ENCODE results near the gene C22orf15.

Gene C22orf15

GRCh38 chr22:23772649-23773473 is 10.1 kb downstream of the C22orf15 start, which contains the start of gene MMP11:
Gene MMP11, plus strand, starts transcription at chr22:23772849. Its CDS starts 22 bp downstream, at chr22:23772871.
- no peak for DNase-seq (ENCODE audit: low read depth)

GRCh38 chr22:23773483-23774113 is 10.8 kb downstream of the C22orf15 start:
- no peak for DNase-seq (ENCODE audit: low read depth)

DNA sequence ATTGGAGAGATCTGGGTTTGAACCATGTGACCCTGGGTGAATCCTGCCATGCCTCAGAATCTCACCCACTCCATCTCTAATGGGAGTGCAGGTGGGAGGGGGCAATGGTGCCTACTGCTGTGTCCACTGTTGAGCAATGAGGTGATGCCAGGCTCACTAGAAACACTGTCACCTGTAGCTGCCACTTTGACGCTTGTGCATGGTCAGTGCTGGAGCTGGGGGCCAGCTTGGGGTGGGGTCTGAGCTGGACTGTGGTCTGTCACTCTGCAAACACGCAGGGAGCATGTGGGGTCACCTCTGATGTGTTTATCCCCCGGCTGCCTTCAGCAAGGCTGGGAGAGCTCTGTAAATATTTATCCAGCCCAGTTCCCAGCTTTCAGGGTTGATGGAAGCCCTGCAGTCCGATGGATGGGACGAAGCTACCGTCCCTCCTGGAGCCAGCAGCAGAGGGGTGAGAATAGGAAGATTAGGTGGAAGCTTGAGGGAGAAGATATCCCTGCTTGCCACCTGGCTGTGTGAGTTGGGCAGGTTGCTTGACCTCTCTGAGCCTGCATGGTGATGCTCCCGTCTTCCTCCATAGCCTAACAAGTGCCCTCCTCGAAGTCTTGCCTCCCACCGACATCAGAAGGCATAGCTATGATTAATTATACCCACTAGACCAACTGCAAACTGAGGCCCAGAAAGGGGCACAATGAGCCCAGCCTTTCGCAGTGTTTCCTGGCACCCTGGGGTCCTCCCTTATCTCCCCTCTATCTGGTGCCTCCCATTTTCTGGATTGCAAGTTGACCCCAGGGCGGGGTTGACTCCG is 11.5 kb downstream of the C22orf15 start:
- no peak for DNase-seq (ENCODE audit: low read depth)

DNA sequence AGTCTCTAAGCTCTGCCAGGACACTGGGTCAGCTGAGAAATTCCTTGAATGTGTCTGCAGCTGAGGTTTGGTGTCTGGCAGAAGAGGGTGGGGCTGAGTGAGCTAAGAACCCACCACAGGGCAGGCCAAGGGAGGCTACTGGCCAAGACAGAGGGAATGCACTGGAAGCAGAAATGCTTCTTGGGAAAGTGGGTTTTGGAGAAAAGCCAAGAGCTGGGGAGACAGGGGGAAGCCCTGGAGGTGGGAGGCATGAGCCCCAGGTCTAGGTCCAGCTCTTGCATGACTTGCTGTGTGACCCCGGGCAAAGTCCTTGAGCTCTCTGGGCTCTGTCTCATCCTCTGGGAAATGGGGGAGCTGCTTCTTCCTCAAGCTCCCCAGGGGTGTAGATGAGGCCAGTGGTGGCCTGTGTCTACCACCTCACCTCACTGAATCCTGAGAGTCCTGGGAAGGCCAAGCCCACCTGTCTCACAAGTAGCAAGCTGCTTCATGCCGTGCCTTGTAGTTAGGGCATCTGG is 12.2 kb downstream of the C22orf15 start:
- no peak for DNase-seq (ENCODE audit: low read depth)

DNA sequence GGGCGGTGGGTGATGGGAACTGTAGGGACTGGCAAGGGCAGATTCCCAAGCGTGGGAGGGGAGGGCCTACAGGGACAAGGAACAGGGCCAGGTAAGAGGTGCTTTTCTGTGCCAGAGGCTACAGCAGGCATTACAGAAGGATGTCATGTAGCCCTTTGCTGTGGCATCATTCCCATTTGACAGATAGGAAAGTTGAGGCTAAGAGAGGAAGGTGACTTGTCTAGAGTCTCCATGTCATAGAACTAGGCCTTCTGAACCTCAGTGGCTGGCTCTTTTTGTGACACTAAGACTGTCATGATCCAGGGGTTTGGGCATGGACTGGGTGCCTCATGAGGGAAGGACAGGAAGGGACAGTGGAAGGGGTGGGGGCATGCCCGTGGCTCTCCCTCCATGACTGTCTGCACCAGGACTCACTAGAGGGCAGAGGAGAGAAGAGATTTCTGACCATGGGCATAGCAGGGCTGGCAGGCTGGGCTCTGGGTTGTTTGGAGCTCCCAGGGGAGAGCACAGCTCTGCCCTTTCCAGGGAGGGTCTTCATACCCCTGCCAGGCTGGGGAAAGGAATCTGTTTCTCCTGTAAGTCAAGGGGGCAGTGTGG is 13.1 kb downstream of the C22orf15 start:
- no peak for DNase-seq (ENCODE audit: low read depth)

- DNase-seq (ENCODE audit: low read depth): no peak
These were observed 15.2 kb downstream of the C22orf15 start for GRCh38 chr22:23777776-23778576.

DNA sequence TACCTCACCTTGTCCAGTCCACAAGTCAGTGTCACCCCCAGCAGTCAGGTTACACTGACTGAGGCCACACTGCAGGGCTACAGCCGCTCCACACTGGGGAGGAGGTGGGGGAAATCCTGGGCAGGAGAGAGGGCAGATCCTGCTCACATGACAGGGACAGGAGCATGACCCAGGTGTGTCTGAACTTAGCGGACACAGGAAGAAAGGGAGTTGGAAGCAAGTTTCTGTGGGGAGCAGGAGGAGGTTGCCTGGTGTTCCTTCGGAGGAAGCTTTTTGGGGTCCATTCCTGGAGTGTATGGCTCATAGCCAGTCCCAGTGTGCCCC is 15.7 kb downstream of the C22orf15 start:
- no peak for DNase-seq (ENCODE audit: low read depth)

DNA sequence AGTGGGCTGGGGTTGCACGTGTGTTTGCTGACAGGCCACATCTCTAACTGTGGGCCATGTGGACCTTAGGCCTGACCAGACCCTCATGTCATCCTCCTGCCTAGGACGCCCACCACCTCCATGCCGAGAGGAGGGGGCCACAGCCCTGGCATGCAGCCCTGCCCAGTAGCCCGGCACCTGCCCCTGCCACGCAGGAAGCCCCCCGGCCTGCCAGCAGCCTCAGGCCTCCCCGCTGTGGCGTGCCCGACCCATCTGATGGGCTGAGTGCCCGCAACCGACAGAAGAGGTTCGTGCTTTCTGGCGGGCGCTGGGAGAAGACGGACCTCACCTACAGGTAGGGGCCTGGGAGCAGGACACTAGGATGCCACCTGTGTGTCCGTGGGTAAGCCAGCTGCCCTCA is 16.3 kb downstream of the C22orf15 start:
- no peak for DNase-seq (ENCODE audit: low read depth)

GRCh38 chr22:23779731-23780130 is 16.9 kb downstream of the C22orf15 start:
- DNase-seq (ENCODE audit: low read depth): no peak

GRCh38 chr22:23780146-23780748 is 17.5 kb downstream of the C22orf15 start:
- no peak for DNase-seq (ENCODE audit: low read depth)

GRCh38 chr22:23781065-23781464 is 18.3 kb downstream of the C22orf15 start:
- DNase-seq (ENCODE audit: low read depth): no peak

DNA sequence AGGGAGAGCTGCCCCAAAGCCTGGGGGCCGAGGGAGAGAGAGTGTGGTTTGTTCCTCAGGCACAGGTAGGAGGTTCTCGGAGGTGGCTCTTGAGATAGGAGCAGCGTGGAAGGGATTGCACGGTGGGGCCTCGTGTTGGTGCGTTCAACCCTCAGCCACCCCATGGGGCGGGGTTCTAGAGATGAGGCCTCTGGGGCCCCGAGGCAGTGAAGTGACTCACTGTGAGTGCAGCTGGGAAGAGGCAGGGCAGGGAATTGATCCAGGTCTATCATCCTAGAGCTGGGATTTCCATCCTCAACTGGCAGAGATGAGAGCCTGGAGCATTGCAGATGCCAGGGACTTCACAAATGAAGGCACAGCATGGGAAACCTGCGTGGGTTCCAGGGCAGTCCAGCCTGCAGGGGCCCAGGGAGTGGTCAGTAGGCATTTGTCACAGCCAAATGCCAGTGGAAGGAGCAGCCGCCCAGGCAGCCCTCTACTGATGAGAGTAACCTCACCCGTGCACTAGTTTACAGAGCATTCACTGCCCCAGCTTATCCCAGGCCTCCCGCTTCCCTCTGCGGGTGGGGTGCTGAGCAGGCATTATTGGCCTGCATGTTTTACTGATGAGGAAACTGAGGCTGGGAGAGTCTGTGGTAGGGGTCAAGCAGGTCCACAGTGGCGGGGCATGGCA is 18.9 kb downstream of the C22orf15 start:
- DNase-seq (ENCODE audit: low read depth): no peak

DNA sequence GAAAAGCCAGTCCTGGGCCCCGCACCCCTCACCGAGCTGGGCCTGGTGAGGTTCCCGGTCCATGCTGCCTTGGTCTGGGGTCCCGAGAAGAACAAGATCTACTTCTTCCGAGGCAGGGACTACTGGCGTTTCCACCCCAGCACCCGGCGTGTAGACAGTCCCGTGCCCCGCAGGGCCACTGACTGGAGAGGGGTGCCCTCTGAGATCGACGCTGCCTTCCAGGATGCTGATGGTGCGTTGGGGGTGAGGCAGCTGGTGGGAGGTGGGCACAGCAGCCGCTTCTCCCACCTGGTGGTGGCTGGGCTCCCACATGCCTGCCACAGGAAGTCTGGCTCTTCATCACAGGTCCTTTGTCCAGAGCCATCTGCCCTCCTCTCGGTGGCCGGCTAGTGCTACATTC is 19.5 kb downstream of the C22orf15 start:
- no peak for DNase-seq (ENCODE audit: low read depth)

DNA sequence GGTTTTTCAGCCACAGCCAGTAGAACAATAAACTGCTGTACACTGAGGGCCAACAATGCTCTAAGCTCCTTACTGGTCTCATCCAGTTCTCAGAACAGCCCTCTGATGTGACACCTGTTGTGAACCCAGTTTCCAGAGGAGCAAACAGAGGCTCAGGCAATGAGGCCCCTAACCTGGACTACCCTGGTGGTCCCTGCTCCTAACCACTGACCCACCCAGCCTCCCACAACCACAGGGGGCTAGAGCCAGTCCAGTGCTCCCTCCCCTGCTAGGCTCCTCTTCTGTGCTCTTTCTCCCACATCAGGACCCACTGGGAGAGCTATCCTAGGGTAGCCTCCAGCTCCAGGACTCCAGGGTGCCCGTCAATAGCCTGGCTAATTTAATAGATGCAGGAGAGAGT is 19.9 kb downstream of the C22orf15 start:
- DNase-seq (ENCODE audit: low read depth): no peak

GRCh38 chr22:23783265-23784150 is 20.7 kb downstream of the C22orf15 start:
- no peak for DNase-seq (ENCODE audit: low read depth)

GRCh38 chr22:23784215-23784732 is 21.5 kb downstream of the C22orf15 start:
- DNase-seq (ENCODE audit: low read depth): no peak

- DNase-seq (ENCODE audit: low read depth): no peak
These were observed 23.5 kb downstream of the C22orf15 start for GRCh38 chr22:23786261-23786710.

DNA sequence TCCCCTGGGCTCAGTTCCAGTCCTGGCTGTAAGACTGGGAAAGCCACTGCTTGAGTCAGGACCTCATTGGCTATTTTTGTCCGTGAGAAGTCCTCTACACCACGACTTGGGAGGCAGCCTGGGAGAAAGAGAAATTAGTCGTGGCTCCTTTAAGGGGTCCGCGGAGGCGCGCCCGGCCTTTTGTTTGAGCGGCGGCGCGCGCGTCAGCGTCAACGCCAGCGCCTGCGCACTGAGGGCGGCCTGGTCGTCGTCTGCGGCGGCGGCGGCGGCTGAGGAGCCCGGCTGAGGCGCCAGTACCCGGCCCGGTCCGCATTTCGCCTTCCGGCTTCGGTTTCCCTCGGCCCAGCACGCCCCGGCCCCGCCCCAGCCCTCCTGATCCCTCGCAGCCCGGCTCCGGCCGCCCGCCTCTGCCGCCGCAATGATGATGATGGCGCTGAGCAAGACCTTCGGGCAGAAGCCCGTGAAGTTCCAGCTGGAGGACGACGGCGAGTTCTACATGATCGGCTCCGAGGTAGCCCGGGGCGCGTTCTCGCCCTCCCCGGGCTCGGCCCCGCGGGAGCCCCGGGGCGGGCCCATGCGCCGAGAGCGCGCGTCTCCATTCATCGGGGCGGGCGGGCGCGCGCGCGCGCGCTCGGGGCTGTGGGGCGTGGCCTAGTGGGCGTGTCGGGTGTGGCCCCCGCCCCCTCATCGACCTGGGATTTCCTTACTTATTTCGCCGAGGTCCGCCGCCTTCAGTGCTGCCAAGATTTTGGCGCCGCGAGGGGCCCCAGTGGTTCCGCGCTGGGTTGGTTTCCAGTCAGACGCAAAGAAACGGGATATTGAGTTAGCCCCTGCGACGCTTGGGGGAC is 24.2 kb downstream of the C22orf15 start, which contains the start of gene SMARCB1:
SMARCB1 (plus strand) TSS at position 215 of the 848 bp plus-strand sequence; CDS start at position 419, 204 bp downstream.
- peak; percentile 96 for DNase-seq (ENCODE audit: low read depth)

All from stimulated activated CD8-positive, alpha-beta memory T cell treated with anti-CD3 and anti-CD28 coated beads, Interleukin-15, amount 100 ng/mL, for 24 hours (primary cell).